ENCODE results near the gene KIF3B. TPM values are rescaled to one million over a fixed set of nuclear protein-coding genes. Genes with fewer than 3 reads are reported as not detected.
A peak's percentile ranks its signal among the peaks of the same experiment; 100 is the strongest.

The KIF3B gene
- total and polyA plus RNA-seq, 2 of the 13 experiments (the other 11 are each of a cell fraction or from before 2014, with no cell fraction given), result 23.6 to 28.8 TPM

DNA sequence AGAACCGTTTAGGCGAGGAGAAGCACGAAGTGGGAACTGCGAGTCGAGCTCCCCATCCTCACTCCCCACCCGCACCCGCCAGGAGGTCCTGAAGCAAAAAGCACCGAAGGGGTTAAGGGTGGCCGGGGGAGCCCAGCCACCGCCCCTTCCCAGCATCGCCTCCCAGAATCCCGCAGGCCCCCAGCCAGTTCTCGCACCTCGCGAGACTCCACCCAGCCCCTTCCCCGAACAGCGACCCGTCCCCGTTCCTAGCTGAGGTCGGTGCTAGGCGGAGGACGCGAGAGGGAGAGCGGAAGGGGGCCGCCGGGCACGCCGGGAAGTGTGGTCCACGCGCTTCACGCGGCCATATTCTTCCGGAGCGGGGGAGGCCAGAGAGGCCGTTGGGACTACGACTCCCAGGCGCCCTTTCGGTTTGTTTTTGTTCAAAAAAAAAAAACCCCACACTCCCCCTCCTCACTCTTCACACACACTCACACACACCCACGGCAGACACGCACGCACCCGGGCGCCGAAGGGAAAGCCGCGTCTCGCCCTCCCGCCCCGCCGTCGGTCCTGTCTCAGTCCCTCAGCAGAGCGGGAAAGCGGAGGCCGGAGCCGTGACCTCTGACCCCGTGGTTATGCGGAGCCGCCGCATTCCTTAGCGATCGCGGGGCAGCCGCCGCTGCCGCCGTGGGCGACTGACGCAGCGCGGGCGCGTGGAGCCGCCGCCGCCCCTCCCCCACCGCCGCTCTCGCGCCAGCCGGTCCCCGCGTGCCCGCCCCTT is 80.6 kb downstream of the KIF3B start, which contains the start of gene ASXL1 (continued):
- TF ChIP-seq ZNF589 (CRISPR knock-in tag; conservative IDR thresholded peaks at IDR 0.05) (peak; percentile 96), SPEN (CRISPR knock-in tag; IDR thresholded peaks at IDR 0.05; ENCODE audit: low read depth) (peak; percentile 99), KDM1A (CRISPR knock-in tag; IDR thresholded peaks at IDR 0.05) (0 out of 2 replicates have a peak, but pooled peaks have one; percentile 18), ZNF331 (CRISPR knock-in tag; IDR thresholded peaks at IDR 0.05) (peak; percentile 87; the same call in 1 of the 2 replicates), POLR2G (IDR thresholded peaks at IDR 0.05; ENCODE audit: low read depth, low read length) (peak; percentile 88), GTF2F1 (IDR thresholded peaks at IDR 0.05; ENCODE audit: low read length) (0 out of 2 replicates have a peak, but pooled peaks have one; percentile 68), SATB2 (CRISPR knock-in tag; IDR thresholded peaks at IDR 0.05) (no peak; the same call in 1 of the 2 replicates), ZBTB8A (CRISPR knock-in tag; IDR thresholded peaks at IDR 0.05; ENCODE audit: borderline replicate concordance, low read depth) (peak; percentile 27; the same call in 1 of the 2 replicates), ZNF660 (CRISPR knock-in tag; IDR thresholded peaks at IDR 0.05; ENCODE audit: borderline replicate concordance, low read depth) (no peak; the same call in 1 of the 2 replicates), SAFB2 (CRISPR knock-in tag; IDR thresholded peaks at IDR 0.05; ENCODE audit: borderline replicate concordance, low read depth) (peak; percentile 92; the same call in 1 of the 2 replicates), SOX5 (CRISPR knock-in tag; IDR thresholded peaks at IDR 0.05; ENCODE audit: borderline replicate concordance) (peak; percentile 76)
- TF ChIP-seq, protein P1, sequence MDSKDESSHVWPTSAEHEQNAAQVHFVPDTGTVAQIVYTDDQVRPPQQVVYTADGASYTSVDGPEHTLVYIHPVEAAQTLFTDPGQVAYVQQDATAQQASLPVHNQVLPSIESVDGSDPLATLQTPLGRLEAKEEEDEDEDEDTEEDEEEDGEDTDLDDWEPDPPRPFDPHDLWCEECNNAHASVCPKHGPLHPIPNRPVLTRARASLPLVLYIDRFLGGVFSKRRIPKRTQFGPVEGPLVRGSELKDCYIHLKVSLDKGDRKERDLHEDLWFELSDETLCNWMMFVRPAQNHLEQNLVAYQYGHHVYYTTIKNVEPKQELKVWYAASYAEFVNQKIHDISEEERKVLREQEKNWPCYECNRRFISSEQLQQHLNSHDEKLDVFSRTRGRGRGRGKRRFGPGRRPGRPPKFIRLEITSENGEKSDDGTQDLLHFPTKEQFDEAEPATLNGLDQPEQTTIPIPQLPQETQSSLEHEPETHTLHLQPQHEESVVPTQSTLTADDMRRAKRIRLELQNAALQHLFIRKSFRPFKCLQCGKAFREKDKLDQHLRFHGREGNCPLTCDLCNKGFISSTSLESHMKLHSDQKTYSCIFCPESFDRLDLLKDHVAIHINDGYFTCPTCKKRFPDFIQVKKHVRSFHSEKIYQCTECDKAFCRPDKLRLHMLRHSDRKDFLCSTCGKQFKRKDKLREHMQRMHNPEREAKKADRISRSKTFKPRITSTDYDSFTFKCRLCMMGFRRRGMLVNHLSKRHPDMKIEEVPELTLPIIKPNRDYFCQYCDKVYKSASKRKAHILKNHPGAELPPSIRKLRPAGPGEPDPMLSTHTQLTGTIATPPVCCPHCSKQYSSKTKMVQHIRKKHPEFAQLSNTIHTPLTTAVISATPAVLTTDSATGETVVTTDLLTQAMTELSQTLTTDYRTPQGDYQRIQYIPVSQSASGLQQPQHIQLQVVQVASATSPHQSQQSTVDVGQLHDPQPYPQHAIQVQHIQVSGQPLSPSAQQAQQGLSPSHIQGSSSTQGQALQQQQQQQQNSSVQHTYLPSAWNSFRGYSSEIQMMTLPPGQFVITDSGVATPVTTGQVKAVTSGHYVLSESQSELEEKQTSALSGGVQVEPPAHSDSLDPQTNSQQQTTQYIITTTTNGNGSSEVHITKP (CRISPR knock-in tag; IDR thresholded peaks at IDR 0.05; ENCODE audit: low read depth), result peak; percentile 90
- TF ChIP-seq, protein P2, sequence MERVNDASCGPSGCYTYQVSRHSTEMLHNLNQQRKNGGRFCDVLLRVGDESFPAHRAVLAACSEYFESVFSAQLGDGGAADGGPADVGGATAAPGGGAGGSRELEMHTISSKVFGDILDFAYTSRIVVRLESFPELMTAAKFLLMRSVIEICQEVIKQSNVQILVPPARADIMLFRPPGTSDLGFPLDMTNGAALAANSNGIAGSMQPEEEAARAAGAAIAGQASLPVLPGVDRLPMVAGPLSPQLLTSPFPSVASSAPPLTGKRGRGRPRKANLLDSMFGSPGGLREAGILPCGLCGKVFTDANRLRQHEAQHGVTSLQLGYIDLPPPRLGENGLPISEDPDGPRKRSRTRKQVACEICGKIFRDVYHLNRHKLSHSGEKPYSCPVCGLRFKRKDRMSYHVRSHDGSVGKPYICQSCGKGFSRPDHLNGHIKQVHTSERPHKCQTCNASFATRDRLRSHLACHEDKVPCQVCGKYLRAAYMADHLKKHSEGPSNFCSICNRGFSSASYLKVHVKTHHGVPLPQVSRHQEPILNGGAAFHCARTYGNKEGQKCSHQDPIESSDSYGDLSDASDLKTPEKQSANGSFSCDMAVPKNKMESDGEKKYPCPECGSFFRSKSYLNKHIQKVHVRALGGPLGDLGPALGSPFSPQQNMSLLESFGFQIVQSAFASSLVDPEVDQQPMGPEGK (CRISPR knock-in tag; IDR thresholded peaks at IDR 0.05), result peak; percentile 99
- TF ChIP-seq, protein P3, sequence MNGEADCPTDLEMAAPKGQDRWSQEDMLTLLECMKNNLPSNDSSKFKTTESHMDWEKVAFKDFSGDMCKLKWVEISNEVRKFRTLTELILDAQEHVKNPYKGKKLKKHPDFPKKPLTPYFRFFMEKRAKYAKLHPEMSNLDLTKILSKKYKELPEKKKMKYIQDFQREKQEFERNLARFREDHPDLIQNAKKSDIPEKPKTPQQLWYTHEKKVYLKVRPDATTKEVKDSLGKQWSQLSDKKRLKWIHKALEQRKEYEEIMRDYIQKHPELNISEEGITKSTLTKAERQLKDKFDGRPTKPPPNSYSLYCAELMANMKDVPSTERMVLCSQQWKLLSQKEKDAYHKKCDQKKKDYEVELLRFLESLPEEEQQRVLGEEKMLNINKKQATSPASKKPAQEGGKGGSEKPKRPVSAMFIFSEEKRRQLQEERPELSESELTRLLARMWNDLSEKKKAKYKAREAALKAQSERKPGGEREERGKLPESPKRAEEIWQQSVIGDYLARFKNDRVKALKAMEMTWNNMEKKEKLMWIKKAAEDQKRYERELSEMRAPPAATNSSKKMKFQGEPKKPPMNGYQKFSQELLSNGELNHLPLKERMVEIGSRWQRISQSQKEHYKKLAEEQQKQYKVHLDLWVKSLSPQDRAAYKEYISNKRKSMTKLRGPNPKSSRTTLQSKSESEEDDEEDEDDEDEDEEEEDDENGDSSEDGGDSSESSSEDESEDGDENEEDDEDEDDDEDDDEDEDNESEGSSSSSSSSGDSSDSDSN (CRISPR knock-in tag; IDR thresholded peaks at IDR 0.05), result peak; percentile 93
- TF ChIP-seq, protein P4, sequence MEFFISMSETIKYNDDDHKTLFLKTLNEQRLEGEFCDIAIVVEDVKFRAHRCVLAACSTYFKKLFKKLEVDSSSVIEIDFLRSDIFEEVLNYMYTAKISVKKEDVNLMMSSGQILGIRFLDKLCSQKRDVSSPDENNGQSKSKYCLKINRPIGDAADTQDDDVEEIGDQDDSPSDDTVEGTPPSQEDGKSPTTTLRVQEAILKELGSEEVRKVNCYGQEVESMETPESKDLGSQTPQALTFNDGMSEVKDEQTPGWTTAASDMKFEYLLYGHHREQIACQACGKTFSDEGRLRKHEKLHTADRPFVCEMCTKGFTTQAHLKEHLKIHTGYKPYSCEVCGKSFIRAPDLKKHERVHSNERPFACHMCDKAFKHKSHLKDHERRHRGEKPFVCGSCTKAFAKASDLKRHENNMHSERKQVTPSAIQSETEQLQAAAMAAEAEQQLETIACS (CRISPR knock-in tag; IDR thresholded peaks at IDR 0.05), result peak; percentile 73
- TF ChIP-seq, protein P5, sequence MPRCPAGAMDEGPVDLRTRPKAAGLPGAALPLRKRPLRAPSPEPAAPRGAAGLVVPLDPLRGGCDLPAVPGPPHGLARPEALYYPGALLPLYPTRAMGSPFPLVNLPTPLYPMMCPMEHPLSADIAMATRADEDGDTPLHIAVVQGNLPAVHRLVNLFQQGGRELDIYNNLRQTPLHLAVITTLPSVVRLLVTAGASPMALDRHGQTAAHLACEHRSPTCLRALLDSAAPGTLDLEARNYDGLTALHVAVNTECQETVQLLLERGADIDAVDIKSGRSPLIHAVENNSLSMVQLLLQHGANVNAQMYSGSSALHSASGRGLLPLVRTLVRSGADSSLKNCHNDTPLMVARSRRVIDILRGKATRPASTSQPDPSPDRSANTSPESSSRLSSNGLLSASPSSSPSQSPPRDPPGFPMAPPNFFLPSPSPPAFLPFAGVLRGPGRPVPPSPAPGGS (CRISPR knock-in tag; IDR thresholded peaks at IDR 0.05), result peak; percentile 91; the same call in 1 of the 2 replicates
